GM18861 (cell line): Measurements from ENCODE around the gene NUDT16.
"Not testable (repeated sequence)": the region's sequence is repeated elsewhere in the genome, so short reads cannot be mapped to it uniquely, and the experiment has no call there.

Source experiments
- ATAC-seq: cut with Tn5 transposase; IDR thresholded peaks from one replicate; pipeline ENCODE4 v1.9.1; 2021; ENCODE audit not compliant: unreplicated experiment

NUDT16 gene

DNA sequence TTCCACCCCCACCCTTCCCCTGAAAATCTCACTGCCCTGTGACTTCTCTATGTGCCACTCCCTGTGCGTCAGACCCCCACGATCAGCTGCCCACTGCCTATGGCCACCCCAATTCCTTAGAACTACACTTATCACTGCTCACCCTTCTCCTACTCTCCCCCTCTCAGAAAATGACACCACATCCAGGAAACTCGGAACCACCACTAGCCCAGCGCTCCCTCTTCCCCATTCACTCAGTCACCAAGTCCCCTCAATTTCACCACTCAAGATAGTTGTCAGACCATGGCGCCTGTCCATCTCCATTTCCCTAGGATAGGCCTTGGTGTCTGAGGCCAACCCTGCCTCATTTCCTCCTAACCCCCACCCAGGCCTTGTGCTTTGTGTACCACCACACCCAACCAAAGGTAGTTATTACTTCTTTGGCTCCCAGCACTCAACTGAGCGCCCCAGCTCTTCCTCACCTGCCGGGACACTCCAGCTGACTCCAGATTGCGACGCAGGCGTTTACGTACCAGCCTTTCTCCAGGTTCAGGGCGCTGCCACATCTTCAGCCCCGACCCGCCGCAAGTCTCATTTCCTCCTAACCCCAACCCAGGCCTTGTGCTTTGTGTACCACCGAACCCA, 641 bp upstream of the NUDT16 start:
- not testable (repeated sequence) for ATAC-seq

DNA sequence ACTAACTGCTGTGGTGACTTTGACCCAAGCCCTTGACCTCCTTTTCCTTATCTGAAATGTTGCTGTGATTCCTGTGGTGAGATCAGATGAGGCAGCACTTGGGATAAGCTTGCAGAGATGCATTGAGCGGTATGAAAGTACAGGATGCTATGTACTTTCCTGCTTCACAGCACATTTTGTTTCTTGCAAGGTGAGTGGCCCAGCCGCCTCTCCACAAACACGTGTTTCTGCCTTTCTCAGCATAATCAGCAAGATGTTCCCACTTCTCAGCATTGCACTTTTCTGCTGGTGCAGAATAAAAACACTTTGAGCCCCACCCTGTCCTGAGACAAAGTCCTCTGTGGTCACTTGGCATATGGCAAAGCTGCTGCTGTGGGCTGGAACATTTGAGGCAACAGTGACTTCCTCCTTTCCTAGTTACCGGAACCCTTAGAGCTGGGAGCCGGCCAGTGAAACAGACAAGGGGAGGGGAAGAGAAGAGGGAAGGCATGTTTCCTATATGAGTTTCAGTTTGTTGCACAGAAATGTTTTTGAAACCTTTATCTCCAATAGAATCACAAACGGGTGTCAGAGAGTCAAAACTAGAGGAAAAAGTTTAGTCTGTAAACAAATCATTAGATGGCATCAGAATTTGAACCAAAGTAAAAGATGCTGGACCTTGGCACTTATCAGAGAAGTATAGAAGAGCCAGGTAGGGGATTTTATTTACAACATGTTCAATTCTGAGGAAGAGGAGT, 5.0 kb downstream of the NUDT16 start:
- no peak for ATAC-seq

DNA sequence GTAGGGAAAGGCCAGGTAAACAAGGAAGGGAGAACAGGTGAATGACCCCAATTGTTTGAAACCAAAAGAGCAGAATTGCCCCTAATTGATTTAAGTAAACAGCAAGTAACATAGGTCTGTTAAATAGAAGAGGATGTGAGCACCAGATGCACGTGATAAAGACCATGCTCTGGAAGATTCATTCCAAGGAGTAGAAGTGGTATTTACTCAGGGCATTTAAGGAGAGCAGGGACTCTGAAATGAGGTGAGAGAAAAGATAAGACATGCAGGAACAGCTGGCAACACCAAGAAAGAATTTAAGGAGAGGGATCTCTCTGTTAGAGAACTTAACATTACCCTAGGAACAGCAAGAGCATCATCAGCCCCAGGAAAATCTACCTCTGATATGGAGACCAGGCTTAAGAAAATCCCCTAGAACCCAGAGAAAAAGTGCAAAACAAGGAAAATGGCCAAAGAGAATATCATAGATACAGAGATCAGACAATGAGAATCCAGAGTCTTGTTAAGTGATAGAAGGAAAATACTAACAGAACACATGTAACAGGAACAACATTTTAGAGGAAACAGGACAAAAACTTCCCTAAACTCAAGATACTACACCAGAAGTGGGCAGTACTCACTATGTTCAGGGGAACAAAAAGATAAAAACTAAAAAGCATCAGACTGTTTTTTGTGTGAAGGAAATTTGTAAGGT, 6.4 kb downstream of the NUDT16 start:
- ATAC-seq: no peak

DNA sequence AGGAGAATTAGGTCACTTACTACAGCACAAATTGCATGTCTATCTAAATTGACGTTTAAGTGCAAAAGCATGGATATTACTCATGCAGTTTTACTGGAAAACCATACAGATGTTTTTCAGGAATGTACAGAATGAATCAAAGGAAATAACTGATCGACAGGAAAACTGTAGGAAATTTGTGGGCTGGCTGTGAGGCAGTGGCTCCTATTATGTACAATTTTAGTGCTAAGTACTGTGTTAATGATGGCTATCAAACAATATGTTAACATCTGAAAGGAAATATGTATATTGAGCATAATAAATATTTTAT, 6.9 kb downstream of the NUDT16 start:
- no peak for ATAC-seq

DNA sequence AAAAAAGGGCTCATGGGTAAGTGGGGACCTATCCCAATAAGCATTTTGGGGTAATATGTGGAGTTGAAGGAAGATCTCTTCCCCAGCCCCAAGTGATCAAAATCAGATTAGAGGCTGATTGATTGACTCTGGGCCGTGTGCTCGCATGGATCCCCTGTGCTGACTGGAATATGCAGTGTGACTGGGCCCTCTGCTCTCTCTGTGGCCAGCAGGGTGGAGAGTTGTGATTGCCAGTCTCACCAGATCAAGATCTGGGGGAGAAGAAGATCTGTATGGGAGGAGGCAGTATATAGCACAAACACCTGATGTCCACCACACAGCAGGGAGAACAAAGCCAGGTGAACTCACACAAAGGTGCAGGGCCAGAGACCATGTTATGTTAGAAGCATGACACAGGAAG, 8.8 kb downstream of the NUDT16 start:
- no peak for ATAC-seq

DNA sequence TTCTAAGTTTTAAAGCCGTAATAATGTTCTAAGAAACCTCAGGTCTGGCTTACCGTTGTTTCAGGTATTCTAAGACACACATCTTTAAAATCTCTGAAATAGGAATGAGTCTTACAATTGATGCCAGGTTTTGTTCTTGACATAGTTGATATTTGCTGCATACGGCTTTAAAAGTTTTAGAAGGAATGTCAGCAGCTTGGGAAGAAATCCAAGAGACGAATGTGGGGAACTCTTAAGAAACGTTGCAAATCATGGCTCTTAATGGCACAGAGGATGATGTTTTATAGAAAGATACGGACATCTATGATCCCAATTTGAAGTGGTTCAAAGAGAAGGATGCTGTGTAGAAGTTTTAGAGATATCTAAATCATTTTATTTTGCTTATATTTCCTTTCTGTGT, 11.5 kb downstream of the NUDT16 start:
- no peak for ATAC-seq

DNA sequence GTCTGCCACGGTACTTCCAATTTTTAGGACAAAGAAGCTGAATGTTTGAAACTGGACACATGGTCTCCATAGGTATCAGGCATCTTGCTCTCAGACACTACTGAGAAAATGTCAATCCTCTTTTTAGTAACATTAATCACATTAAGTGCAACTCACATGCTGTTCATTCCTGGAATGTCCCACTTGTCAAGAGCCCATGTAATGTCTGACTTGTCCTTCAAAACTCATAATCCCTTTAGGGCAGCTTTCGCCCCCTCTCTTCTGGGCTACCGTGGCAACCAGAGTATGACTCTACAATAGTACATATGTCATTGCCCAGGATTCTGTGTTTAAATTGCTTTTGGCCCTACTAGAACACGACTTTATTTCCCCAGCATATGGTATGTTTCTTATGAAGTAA, 12.3 kb downstream of the NUDT16 start:
- no peak for ATAC-seq

DNA sequence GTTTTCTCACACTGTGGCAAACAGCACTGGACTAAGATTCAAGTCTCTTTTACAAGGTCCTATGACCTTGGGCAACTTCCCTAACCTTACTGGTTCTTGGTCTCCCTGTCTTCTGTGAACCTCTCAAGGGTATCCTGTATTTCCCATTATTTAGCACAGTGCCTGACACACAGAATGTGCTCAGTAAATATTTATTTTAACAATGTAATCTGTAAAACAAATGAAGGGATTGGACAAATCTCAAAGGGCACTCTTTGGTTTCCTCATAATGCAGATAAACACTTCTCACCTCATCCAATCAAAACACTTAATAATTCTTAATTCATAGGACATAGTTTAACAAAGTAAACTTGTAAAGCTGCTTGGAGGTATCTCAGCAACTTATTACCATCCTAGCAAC, 12.8 kb downstream of the NUDT16 start:
- ATAC-seq: no peak

DNA sequence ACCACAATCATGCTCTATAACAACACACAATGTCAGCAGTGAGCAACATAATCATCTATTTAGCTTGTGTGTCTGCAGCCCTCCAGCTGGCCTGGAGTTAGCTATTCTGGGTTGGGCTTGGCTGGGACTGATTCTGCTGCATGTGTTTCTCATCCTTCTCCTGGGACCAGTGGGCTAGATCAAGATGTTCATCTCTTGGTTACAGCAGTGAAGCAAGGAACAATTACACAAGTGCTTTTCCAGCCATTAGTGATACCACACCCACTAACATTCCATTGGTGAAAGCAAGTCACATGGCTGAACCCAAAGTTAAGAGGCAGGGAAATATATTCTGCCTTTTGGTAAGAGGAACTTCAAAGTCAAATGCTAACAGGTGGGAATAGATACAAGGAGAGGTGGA, 14.6 kb downstream of the NUDT16 start:
- no peak for ATAC-seq

DNA sequence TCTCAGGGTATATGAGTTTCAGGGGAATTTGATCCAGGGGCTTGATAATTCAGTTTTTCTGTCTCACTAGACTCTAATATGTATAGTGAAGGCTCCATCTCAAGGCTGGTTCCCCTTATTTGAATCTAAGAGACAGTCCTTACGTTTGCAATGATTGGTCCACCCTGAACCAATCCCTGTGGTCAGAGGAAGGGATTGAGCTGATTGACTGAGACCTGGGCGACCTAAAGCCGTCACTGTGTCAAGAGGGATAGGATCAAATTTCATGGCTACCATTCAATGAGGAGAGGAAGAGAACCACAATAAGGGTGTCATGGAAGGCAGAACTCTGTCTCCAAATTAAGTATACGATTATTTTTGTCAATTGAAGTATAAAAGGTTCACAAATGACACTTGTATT, 16.3 kb downstream of the NUDT16 start:
- no peak for ATAC-seq

DNA sequence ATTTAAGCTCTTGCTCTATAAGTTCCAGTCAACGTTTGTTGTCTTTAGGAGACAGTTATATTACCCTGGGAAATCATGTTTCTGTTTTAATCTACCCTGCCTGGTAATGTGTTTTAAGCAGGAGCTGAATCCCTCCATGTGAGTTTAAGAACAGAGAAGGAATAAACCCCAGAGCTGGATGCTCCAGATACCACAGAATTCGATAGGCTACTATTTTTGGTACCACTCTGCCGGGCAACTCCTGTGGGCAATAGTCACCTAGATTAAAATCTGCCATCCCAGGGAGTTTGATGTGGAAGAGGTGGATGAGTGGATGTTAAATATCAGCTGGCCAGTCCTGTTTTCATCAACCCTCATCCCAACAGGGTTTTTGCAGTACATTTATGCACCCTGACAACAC, 20.4 kb downstream of the NUDT16 start:
- ATAC-seq: no peak

DNA sequence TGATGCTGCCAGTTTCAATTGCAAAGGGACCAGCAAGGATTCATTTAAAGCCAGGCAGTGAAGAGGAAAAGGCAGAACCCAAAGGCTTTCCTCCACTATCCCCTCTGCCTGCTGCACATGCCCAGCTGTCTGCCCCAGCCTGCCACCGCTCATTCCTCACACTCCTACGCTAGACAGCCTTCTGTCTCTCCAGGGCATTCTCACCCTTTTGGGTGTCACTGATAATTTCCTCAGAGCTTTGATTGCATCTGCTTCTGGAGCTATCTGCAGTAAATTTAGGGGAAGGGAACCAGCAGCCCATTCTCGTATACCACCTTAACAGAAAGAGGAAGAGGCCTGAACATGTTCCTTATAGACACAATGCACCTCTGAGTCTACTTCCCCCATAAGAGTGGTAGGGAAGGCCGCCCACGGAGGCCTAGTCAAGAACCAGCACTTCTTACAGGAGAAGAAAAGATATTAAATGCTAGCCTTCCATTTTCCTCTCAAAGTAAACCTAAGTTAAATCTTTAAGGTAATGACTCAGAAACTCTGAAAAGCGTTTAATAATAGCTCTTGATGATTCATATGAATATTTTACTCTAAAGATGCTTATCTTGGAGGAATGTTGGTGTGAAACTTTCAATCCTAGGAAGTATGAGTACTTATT, 20.9 kb downstream of the NUDT16 start:
- no peak for ATAC-seq

DNA sequence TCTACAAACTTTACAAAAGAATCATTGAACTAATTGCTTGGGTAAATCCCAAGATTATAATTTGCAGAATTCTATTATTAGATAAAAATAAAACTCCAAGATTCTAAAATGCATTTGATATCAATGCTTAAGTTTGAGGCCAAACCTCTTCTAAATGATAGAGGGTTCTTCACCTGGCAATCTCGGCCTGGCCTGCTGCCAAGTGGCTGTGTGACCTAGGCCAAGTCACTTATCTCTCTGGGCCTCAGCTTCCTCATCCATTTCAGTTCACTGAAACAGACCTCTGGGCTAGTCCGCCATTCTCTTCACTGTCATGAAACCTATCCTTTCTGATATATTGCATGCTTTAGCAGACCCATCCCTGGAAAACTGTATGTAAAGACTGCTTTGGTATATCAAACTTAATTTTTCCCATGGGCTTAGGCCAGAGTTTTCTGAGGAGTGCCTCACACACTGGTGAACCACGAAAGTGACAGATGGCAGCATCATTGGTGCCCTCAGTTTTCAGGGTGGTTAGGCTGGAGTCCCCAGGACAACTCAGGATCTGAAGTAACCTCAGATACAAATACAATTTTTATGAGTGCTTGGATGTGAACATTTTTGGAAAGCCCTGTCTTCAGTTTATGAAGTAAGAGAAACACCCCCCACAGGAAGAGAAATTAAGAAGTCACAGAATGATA, 21.8 kb downstream of the NUDT16 start:
- no peak for ATAC-seq

DNA sequence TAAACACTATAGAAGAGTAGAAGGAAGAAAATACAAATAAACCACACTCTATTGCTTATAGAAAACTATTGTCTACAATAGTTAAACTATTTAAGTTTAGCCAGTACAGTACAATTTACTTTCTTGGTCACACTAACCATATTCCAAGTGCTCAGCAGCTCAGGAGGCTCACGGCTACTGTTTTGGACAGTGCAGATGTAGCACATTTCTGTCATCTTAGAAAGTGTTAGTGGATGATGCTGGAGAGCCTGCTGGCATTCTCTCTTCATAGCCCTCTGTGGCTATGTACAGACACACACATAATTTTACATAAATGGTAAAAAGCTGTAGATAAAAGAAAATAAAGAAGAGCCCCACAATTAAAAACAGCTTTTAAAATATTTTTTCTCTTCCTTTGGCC, 23.8 kb downstream of the NUDT16 start:
- no peak for ATAC-seq

DNA sequence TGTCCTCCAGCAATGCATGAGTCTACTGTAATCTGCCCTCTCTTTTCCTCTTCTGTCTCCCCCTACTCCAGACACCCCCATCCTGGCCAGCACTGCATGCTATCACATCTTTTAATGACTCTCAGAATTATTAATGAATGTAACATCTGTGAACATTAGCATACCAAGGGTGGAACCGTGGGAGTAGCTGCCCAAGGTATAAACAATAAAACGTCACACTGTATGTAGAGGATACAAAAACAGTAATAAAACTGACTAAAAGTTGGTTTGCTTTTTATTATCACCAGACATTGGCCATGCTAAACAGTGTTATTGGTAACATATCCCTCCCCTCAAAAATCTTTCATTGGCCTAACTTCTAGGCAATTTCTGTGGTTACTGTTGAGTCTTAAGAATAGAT, 24.7 kb downstream of the NUDT16 start:
- no peak for ATAC-seq

DNA sequence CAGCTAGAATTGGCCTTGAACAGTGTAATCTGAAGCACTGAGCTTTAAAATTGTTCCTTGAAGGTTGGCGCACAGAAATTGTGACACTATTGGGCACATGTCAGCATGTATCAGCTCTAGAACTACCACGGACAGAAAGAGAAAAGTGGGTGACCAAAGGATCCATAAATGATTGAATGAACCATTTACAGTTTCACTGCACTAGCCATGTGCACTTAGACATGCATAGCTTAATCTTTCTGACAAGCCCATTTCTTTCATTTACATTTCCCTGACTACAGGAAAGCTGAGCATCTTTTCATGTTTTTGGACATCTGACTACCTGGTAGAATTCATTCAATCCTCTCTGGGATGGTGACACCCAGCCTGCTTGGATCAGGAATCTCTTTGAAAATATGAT, 36.2 kb downstream of the NUDT16 start:
- no peak for ATAC-seq

DNA sequence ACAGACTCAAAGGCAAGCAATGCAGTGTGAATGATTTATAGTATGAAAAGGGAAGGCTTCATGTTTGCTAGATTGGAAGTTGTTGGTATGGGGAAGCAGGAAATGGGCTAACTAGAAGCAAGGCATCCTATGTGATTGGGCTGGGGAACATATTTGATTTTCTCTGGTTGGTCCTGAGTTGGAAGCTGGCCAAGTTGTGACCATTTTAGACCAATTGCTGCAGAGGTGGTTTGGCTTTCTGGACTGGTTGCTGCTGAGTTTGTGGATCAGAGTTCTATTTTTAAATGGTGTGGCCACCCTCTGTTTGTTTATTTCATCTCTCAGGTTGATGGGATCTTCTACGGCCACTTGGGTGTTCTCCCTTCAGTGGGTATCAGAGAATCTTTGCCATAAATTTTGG, 39.7 kb downstream of the NUDT16 start:
- ATAC-seq: no peak

DNA sequence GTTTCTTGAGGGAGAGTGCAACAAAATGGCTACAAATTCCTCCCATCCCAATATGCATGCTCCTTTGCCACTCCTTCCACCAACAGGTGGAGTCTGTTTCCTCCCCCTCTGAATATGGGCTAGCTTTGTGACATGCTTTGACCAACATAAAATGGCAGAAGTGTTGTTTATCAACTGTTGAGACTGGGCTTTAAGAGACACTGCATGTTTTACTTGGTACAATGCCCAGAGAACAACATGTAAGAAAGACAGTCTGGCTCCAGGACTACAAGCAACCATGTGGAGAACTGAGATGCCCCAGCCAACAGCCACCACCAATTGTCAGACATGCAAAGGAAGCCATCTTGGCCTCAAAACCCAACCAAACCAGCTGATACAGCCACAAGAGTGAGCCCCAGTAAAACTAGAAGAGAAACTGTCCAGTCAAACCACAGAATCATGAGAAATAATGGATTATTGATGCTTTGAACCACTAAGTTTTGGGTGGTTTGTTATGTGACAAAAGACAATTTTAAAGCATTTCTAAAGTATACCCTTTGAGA, 40.5 kb downstream of the NUDT16 start:
- no peak for ATAC-seq

DNA sequence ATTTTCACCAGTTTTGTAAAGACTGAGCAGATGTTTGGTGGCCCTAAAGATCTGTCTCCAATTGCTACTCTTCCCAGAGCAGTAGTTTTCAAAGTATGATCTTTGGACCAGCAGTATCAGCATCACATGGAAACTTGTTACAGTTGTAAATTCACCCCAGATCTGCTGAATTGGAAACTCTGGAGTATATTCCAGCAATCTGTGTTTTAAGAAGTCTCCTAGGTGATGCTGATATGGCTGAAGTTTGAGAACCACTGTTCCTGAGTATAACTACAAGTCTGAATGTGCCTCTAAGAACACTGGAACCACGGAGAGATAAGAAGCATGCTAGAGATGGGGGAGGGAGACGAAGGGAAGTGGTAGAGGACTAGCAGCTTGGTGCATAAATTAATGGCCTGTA, 45.7 kb downstream of the NUDT16 start:
- ATAC-seq: no peak

DNA sequence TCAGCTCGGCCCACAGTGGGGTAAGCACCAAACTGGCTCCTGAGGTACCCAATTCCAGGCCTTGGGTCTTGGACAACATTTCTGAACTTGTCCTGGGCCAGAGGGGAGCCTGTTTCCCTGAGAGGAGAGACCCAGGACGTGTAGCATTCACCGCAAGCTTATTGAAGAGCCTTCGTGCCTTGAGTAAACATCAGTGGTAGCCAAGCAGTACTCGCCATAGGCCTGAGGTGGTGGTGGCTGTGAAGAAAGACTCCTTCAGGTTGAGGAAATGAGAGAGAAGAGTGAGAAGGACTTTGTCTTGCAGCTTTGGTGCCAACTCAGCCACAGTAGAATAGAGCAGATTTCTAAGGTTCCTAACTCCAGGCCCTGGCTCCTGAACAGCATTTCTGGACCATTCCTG, 50.2 kb downstream of the NUDT16 start:
- no peak for ATAC-seq

DNA sequence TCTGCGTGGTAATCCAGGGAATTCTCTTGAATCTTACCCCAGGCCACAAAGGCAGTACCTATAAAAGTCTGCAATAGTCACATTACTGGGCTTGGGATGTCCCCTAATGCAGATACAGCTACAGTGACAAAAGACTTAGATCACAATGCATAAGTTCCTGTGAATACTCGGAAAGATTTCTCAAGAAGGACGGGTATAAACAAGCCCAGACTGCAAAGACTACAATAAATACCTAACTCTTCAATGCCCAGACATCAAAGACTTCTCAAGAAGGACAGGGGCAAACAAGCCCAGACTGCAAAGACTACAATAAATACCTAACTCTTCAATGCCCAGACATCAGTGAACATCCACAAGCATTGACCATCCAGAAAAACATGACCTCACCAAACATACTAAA, 50.9 kb downstream of the NUDT16 start:
- no peak for ATAC-seq
